Measurements from ENCODE around the gene IL6R.

GRCh38 chr1:154517661-154518060 lies 112.5 kb downstream of the IL6R start:
- TF ChIP-seq SP1 (IDR thresholded peaks at IDR 0.05), result no peak
- no peak for TF ChIP-seq CTCF (IDR thresholded peaks at IDR 0.05; ENCODE audit: low read depth, low read length, missing input control)
- no peak for TF ChIP-seq RAD21 (IDR thresholded peaks at IDR 0.05)
- TF ChIP-seq YY1 (IDR thresholded peaks at IDR 0.05), result no peak
- no peak for TF ChIP-seq JUND (IDR thresholded peaks at IDR 0.05)
- no peak for TF ChIP-seq TAF1 (conservative IDR thresholded peaks at IDR 0.05)

Data from liver (tissue), 3 donors.